Thyroid gland (tissue), 4 donors: ENCODE data around the gene CXCR6.

Source experiments
- POLR2A ChIP-seq, 2 donors: fragments of 450-650 bp; IDR thresholded peaks; one replicate each; pipeline ENCODE4 v1.6.1; 2017; ENCODE audit warnings: antibody characterized with exemption in 2 of 2, mild to moderate bottlenecking in 2 of 2, moderate library complexity in 1 of 2
- TF ChIP-seq, protein P1 (sequence below), 6 experiments: fragments of 200-600 bp in 3 of 6; fragments of 450-650 bp in 3 of 6; sonication (generic) in 3 of 6; IDR thresholded peaks; one replicate each; pipeline ENCODE4 v1.5.1; 2016 to 2019; ENCODE audit warnings: antibody characterized with exemption in 6 of 6, mild to moderate bottlenecking in 2 of 6, inconsistent platforms in 1 of 6, moderate library complexity in 1 of 6

DNA sequence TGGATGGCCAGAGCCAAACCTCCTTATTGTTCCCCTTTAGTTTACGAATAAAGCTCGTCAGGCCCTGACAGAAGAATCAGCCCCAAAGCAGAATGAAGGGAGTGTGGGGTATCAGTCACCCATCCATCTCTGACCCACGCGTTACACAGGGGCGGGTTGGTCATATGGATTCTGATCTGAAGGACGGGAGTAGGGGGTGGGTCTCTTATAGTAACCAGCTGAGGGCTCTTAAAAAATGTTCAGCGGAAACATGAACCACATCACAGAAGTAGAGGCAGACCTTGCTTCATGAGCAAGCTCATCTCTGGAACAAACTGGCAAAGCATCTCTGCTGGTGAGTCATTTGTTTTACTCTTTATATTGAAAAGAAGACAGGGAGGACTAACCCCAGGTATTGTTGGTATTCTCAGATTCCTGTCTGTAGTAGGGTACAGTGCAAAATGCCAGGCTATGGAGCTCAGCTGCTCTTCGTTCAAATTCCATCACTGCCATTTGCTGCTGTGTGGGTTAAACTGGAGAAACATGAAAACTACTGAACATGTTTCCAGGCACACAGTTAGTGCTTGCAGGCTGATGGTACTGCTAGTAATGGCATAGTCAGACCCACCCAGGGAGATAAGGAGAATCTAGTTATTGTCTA is at the start of gene CXCR6:
- TF ChIP-seq, protein P1, sequence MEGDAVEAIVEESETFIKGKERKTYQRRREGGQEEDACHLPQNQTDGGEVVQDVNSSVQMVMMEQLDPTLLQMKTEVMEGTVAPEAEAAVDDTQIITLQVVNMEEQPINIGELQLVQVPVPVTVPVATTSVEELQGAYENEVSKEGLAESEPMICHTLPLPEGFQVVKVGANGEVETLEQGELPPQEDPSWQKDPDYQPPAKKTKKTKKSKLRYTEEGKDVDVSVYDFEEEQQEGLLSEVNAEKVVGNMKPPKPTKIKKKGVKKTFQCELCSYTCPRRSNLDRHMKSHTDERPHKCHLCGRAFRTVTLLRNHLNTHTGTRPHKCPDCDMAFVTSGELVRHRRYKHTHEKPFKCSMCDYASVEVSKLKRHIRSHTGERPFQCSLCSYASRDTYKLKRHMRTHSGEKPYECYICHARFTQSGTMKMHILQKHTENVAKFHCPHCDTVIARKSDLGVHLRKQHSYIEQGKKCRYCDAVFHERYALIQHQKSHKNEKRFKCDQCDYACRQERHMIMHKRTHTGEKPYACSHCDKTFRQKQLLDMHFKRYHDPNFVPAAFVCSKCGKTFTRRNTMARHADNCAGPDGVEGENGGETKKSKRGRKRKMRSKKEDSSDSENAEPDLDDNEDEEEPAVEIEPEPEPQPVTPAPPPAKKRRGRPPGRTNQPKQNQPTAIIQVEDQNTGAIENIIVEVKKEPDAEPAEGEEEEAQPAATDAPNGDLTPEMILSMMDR (IDR thresholded peaks at IDR 0.05) = no peak
- no peak for TF ChIP-seq POLR2A (IDR thresholded peaks at IDR 0.05)
